HG03108 (cell line): ENCODE data around the gene IL19.
"Not testable (repeated sequence)": the region's sequence is repeated elsewhere in the genome, so short reads cannot be mapped to it uniquely, and the experiment has no call there.

Experiments used
- ATAC-seq: cut with Tn5 transposase; IDR thresholded peaks from one replicate; pipeline ENCODE4 v1.9.1; 2021; ENCODE audit warnings: moderate library complexity; ENCODE audit not compliant: unreplicated experiment

Gene IL19

GRCh38 chr1:206853696-206854095, 83.1 kb downstream of the IL19 start:
- ATAC-seq = not testable (repeated sequence)

- ATAC-seq = no peak
These were observed 84.0 kb downstream of the IL19 start for GRCh38 chr1:206854401-206855129.

- no peak for ATAC-seq
These were observed 85.3 kb downstream of the IL19 start for GRCh38 chr1:206855859-206856258.

- no peak for ATAC-seq
These were observed 86.3 kb downstream of the IL19 start for GRCh38 chr1:206856674-206857464.

- no peak for ATAC-seq
These were observed 88.5 kb downstream of the IL19 start for GRCh38 chr1:206859082-206859521.

- no peak for ATAC-seq
These were observed 89.6 kb downstream of the IL19 start for GRCh38 chr1:206860165-206860564.

- no peak for ATAC-seq
These were observed 92.7 kb downstream of the IL19 start for GRCh38 chr1:206863266-206863665.

- no peak for ATAC-seq
These were observed 94.5 kb downstream of the IL19 start, which contains the start of gene IL20 for GRCh38 chr1:206864939-206865671. Gene IL20, plus strand, starts transcription at chr1:206865623. Its CDS starts 230 bp downstream, at chr1:206865853.

GRCh38 chr1:206866062-206866461, 95.5 kb downstream of the IL19 start:
- ATAC-seq = no peak

GRCh38 chr1:206867239-206867638, 96.7 kb downstream of the IL19 start:
- no peak for ATAC-seq

- no peak for ATAC-seq
These were observed 97.1 kb downstream of the IL19 start for GRCh38 chr1:206867716-206868115.

GRCh38 chr1:206868264-206868663, 97.7 kb downstream of the IL19 start:
- no peak for ATAC-seq

GRCh38 chr1:206872139-206872538, 101.6 kb downstream of the IL19 start:
- ATAC-seq = no peak

GRCh38 chr1:206873603-206874188, 103.1 kb downstream of the IL19 start:
- ATAC-seq = no peak

- ATAC-seq = no peak
These were observed 105.3 kb downstream of the IL19 start for GRCh38 chr1:206875752-206876377.

- no peak for ATAC-seq
These were observed 107.9 kb downstream of the IL19 start for GRCh38 chr1:206878456-206878855.

GRCh38 chr1:206880314-206880713, 109.7 kb downstream of the IL19 start:
- ATAC-seq = no peak

- ATAC-seq = no peak
These were observed 112.0 kb downstream of the IL19 start for GRCh38 chr1:206882555-206882954.

- no peak for ATAC-seq
These were observed 112.6 kb downstream of the IL19 start for GRCh38 chr1:206883160-206883559.

- ATAC-seq = no peak
These were observed 113.3 kb downstream of the IL19 start for GRCh38 chr1:206883876-206884275.
